Erythroblast (primary cell): Measurements from ENCODE around the gene KLHL22.

Source experiments
- GATA1 ChIP-seq: IDR thresholded peaks from 2 replicates; pipeline ENCODE4 v1.6.1; 2011; ENCODE audit warnings: low read depth, mild to moderate bottlenecking, control low read depth, low read length, moderate library complexity
- POLR2A ChIP-seq: IDR thresholded peaks from 2 replicates; pipeline ENCODE4 v1.6.1; 2011; ENCODE audit warnings: mild to moderate bottlenecking, low read length

GRCh38 chr22:20392983-20393704 lies 102.5 kb downstream of the KLHL22 start:
- TF ChIP-seq POLR2A (no peak), GATA1 (no peak)
